Measurements from ENCODE around the gene GRID2.

GRID2 gene

DNA sequence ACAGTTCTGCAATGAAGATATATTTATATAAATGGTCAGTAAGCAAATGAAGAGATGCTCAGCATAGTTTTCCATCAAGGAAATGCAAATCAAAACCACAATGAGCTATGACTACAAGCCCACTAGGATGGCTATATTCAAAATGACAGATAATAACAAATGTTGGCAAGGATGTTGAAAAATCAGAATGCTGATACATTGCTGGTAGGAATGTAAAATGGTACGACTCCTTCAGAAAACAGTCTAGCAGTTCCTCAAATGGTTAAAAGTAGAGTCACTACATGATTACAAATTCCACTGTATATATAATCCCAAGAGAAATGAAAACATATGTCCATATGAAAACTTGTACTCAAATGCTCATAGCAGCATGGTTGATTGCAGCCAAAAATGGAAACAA, 1099.8 kb downstream of the GRID2 start:
- no peak for DNase-seq (ENCODE audit: low read depth, low spot score)

DNA sequence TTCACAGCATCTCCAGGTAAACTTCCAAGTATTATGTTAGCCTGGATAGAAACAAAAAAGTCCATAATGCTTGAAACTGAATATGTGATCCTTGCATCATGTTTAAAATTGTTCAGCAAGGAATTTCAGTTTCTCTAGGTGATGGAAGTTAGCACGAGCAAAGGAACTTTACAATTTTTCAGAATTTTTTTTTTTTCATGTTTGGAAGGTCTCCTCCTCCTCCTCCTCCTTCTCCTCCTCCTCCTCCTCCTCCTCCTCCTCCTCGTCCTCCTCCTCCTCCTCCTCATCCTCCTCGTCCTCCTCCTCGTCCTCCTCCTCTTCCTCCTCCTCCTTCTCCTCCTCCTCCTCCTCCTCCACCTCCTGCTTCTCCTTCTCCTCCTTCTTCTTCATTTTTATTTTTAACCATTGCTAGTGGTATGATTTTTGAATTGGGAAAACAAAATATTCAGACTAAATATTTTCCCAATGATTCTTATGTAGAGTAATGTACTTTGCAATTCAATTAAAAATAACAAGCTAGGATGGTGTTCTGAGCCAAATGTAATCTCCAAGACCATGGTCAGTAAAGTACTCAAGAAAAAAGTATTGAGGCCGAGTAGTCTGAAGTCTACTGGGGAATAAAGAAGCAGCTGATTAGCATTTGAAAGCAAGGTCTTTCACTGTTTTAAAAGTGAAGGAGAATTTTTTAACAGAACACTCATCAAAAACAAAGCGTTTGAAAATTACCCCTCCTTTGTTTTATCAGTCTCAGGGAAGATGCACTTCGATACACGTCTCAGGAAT, 1103.9 kb downstream of the GRID2 start:
- no peak for DNase-seq (ENCODE audit: low read depth, low spot score)

DNA sequence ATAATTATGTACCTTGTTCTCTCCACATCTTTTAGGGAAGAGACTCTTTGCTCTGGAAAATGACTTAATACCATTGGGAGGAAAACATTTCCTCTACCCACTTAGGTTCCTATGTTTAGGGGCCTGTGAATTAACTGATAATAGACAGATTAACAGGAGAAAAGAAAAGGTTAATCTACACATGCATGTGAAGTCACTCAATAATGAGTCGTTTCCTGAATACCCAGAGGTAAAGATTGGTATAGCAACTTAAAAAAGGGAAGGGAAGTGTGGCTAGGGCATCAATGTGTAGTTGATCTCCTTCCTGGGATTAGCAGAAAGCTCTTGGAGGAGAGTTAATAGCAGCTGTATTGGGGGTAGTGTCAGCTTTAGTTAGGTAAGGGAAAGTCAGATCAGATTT, 1105.3 kb downstream of the GRID2 start:
- no peak for DNase-seq (ENCODE audit: low read depth, low spot score)

DNA sequence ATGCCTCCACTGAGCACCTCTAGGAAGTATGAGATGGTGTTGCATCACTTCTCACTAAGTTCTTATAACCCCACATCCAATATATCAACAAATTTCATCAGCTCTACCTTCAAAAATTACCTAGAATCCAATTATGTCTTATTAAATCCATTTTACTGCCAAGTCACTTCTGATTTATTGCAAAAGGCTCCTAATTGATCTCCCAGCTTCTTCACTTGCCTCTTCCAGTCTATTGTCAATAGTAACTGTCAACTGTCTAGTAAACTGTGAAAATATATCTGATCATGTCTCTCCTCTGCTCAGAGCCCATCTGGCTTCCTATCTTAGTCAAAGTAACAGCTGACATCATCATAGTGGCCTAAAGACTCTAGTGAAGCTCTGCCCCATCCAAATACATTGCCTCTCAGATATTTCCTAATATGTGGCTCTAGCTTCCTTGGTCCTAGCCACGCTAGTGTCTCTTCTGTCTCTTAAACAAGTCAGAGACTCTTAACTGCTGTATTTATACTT, 1110.3 kb downstream of the GRID2 start:
- no peak for DNase-seq (ENCODE audit: low read depth, low spot score)

DNA sequence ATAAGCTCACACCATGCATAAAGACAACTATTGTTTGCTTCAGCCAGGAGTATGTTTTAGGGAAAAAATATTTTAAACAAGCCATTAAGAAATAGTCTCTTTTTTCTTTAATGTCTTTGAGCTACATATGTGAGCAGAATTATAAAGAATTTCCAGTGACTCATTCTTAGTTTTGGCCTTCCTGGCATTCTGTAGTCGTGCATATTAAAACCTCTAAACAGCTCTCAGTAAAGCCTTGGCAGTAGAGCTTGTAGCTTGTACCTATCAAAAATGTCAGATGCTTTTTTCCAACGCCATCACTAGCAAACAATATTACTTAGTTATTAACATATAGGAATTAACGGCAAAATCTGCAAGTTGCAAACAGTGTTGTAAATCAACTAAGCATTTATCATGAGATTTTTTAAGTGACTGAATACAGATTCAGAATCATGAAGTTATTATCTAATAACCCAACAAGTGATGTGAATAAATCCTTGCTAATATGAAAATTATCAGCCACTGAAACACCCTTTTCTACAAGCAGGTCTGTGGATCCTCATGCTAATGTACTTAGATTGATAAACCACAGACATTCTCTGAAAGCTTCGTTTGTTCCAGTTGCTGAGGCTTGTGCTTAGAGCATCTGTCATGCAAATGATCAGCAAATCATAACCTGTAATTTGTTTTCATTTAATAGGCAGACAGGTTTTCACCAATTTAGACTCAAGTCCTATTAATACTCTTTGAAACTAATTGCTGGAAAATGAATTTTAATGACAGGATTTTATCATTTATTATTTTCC, 1112.8 kb downstream of the GRID2 start:
- no peak for DNase-seq (ENCODE audit: low read depth, low spot score)

DNA sequence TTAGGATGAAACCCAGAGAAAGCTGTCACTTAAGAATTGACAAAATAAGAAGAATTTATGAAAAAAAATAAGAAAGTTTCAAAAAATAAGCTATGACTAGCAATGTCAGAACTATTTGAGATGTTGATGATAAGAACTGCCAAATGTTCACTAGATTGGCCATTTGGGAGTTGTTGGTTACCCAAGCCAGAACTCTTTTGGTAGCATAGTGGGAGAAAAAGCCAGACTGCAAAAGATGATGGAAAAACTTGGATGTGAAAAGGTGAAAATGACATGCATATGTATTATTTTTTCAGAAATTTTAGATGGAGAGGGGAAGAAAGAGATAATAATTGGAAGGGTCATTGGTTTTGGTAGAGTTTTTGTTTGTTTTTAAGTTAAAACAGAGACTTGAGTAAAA, 1127.6 kb downstream of the GRID2 start:
- DNase-seq (ENCODE audit: low read depth, low spot score): no peak

DNA sequence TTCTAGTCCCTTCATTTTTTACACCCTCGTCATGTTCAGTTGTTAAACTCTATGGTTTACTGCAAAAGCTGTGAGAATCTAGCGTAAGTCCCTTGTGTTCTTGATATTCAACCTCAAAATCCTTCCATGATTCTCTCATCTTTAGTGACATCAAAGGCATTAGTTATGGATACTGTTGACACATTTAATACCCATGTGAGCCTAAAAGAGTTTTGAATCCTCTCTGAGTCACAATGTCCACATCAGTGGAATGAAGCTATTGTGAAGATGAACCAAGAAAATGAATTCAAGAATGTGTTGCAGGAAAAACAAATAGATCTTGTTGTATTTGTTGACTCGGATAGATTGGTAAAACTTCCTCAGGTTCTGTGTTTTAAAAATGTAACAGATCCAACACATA, 1130.1 kb downstream of the GRID2 start:
- DNase-seq (ENCODE audit: low read depth, low spot score): no peak

DNA sequence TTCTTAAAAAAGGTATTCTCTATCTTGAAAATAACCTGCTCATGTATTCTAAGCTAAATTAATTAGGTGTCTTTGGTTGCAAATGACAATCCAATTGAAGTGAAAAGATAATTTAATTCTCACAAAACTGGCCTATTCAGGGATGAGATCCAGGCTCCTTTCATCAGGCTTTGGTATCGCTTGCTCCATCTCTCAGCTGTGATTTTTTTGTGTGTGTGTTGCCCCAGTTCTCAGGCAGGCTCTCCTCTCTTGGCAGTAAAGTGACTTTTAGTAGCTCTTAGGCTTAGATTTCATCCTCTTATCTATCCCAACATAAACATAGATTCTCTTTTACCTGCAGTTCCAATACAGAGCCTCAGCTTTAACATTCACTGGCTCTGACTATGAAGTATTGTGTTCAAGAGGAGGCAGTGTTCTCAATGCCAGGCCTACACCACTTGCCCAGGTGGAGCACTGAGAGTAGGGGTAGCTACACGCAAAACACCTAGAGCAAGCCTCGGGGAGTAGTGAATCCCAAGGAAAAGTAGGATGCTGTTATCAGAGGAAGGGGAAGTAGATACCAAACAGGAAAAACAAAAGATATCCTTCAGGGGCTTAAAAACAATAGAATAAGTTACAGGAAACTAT, 1132.3 kb downstream of the GRID2 start:
- DNase-seq (ENCODE audit: low read depth, low spot score): no peak

DNA sequence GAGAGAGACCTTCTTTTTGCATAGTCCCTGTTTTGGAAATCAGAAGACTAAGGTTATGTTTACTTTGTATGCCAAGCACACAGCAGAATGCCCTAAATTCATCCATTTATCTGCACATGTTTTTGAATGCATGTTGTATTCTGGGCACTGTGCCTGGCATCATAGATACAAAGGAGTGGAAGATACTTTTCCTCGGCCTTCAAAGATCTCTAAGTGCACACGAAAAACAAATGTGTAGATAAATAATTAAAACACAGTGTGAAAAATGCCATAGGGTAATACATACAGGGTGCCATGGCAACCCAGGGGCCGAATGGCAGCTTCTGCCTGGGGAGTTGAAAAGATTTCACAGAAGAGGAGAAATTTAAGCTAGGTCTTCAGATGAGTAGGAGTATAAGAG, 1134.2 kb downstream of the GRID2 start:
- DNase-seq (ENCODE audit: low read depth, low spot score): no peak

DNA sequence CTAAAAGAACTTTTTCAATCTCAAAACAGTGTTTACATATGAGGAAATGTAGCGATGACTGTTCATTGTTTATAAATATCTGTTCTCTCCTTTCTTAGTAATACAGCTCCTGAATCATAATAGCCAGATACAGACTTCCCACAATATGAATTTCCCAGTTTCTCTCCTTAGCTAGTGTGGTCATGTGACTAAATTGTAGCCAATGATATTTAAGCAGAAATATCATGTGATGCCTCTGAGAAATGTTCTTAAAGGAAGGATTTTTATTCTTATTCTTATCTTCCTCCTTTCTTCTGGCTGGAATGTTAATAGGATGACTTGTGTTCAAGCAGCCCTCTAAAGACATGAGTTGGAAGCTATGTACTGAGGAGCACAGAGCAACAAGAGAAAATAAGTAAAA, 1141.1 kb downstream of the GRID2 start:
- DNase-seq (ENCODE audit: low read depth, low spot score): no peak

DNA sequence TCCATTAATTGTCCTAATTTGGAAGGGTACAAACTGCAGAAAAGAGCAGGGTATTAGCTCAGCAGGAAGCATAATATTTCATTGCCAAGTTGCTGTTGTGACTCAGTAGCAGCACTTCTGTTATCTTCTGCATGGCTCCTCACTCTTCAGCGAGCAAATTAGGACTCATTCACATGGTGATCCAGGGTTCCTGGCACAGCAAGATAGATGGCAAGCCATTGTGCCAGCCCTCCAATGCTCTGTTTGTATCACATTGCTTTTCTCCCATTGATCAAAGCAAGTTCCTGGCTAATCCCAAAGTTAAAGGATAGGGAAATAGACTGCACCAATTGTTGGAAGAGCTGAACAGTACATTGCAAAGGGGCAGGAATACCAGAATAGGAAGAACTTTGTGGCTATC, 1142.3 kb downstream of the GRID2 start:
- DNase-seq (ENCODE audit: low read depth, low spot score): no peak

DNA sequence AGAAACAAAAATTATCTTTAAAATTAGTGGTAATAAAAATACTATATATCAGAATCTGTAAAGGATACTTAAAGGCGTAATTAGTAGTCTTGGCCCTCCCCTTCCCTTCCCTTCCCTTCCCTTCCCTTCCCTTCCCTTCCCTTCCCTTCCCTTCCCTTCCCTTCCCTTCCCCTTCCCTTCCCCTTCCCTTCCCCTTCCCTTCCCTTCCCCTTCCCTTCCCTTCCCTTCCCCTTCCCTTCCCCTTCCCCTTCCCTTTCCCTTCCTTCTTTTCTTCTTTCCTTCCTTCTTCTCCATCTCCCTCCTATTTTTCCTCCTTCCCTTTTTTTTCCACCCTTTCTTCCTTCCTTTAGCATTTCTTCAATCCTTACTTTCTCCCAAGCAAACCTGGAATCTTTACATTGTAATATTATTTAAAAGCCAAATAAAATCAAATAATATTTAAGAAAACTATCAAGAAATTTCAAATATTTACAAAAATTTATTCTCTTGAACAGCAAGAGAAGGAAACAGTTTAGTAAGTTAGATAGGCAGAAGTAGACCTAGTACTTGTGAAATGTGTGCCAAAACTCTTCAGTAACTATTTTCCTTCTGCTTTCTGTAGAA, 1145.0 kb downstream of the GRID2 start:
- no peak for DNase-seq (ENCODE audit: low read depth, low spot score)

DNA sequence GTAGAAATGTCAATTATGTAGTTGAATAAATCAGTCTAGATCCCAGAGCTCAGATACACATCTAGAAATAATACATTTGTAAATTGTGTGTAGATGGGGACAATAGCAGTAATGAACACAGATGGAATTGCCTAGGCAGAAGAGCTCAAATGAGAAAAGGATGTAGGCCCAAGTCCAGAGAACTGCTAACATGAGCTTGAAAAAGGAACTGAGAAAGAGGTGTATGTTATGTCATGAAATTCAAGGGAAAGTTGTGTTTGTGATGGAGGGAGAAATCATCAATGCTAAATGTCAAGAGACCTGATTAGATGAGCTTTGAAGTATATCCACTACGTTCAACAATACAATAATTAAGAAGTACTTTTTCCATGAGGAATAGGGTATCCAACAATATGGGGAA, 1148.2 kb downstream of the GRID2 start:
- DNase-seq (ENCODE audit: low read depth, low spot score): no peak

DNA sequence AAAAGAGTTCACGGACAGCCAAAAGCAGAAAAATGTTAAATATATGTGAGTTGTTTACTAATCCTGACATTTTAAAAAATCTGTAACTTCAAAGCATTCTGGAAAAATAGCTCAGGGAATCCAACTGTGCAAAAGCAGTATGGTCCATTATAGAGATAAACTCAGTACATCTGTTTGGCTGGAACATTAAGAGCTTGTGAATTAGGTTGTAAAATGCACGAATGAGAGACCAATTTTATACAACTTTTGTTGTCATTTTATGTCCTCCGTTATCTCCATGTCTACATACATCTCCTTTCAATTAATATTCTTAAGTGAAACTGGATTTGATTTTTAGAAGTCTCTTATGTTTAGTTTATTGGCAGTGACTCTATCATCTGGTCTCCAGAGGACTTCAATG, 1157.8 kb downstream of the GRID2 start:
- DNase-seq (ENCODE audit: low read depth, low spot score): no peak

DNA sequence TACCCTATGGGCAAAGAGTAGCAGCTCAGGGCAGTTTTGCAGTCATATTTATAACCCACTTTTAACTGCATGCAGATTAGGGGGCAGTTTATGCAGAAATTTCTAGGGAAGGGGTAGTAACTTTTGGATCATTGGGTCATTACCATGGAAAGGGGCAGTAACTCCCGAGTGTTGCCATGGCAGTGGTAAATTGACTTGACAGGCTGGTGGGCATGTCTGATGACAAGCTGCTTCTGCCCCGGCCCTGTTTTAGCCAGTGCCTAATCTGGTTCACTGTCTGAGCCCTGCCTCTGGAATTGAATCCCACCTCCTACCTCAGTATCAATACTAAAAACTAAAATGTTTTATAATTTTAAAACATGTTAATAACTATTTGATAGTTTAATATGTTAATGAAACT, 1162.7 kb downstream of the GRID2 start:
- no peak for DNase-seq (ENCODE audit: low read depth, low spot score)

DNA sequence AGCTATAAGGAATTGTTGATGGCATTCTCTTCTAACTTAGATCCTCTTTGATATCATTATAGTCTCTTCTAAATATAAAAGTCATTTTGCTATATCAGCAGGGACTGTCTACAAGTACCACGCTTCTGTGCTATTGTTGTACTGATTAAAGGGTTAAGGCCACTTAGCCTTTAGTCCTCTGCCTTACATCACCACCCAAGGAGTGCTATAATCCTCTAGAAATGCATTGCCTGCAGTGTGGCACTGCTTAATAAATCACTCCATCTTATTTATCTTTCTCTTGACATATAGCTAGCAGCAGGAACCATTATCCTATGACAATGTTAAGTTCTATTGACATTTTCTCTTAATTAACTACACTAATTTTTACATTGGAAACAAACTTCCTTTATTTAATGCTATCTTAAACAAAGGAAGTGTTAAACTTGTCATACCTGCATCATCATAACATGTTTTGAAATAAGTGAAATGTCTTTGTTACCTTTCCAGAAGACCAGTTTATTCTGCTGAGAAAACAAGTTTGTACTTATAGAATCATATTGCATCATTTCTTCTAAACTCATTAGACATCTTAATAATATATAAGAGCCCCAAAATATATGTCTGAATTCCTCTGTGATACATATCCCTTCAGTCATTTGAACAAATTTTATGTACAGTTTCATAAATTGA, 1163.9 kb downstream of the GRID2 start:
- DNase-seq (ENCODE audit: low read depth, low spot score): no peak

DNA sequence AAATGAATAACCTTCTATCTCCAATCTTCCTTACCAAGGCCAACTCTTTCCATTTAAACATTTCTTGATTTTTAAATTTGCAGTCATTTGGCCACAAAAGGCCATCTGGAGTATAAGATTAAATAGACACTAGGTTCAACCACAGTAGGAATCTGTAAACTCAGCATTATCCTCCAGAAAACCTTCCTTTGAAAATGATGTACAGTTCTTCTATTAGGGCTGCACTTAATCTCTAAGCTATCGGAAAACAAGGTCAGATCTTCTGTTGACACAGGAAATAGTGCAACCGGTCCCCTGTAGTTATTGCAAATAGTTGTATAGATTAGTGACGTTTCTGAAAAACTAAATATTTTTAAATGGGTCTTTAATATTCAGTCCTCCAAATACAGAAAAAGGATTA, 1165.8 kb downstream of the GRID2 start:
- no peak for DNase-seq (ENCODE audit: low read depth, low spot score)

DNA sequence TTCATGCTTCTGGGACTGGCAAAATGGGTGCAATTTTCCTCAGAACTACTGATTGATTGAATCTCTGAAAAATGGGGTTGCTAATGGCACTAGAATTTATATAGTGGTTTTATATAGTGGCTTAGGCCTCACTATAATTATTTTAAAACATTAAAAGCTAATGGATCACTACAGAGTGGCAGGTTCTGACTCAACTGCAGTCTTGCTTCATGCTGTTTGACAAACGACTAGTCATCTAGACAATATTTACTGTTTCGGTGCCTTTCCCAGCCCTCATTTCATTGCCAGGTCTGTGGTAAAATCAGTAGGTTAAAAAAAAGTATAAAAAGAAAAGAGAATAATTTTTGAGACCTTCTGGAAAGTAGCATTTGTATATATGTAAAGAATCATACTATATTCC, 1172.0 kb downstream of the GRID2 start:
- DNase-seq (ENCODE audit: low read depth, low spot score): no peak

DNA sequence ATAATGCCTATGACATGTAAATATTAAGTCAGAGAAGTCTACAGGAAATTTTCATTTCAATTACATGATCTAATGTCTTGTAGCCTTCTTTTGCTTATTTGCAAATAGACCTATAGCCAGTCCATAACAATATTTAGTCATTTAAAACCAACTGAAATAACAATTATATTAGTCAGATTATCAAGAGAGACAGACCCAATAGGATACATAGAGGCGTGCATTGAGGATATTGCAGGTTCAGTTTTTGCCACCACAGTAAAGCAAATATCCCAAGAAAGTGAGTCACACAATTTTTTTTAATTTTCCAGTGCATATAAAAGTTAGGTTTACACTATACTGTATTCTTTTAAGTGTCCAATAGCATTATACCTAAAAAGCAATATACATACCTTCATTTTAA, 1175.0 kb downstream of the GRID2 start:
- DNase-seq (ENCODE audit: low read depth, low spot score): no peak

DNA sequence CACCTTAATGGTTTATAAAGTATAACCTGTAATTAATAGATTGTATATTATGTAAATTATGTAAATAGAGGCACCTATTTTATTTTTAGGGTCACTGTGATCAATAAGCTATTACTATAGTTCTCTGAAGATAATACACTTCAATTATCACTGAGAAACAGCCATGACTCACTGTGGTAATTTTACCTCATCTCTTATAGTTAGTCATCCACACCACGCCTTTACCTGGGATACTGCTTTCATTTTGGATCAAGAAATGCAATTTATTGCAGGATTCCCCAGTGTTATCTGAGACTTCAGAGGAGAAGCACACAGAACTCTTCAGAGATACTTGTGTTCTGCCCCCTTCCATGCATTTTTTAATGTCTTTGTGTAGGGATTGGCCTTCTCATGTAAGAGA, 1176.7 kb downstream of the GRID2 start:
- DNase-seq (ENCODE audit: low read depth, low spot score): no peak

DNA sequence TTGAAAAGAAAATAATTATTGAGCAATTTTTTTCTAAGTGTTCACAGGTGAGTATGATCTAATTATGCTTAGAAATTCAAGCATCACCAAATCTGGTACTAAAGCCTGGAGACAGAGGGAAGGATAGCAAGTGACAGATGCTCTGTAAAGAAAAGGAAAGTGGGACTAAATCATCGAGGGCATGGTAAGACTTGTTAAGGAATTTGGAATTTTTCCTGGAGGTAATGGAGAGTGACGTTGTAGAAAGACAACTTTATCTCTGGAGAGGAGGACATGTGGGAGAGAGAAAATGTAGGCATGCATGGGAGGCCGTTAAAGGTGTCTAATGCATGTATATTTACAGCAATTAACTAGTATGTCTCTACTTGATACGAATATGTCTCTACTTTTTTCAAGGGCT, 1191.6 kb downstream of the GRID2 start:
- no peak for DNase-seq (ENCODE audit: low read depth, low spot score)

DNA sequence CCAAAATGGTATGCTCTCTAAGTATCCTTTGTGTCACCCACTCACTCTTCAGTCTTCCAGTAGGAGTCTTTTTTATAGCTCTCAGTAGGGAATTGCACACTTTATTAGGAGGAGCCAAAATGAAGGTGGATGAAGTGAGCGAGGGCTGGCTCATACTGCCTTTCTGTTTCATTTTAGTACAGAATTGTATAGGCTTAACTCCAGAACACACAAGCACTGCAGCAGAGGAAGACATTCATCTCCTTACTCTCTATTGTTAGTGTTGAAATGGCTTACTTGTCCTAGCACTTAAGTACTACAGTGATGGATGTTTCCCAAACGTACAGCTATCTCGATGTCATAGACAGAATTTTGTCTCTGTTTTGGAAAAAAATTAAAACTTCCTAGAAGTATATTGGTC, 1197.5 kb downstream of the GRID2 start:
- no peak for DNase-seq (ENCODE audit: low read depth, low spot score)
